GM19043 (cell line): ENCODE results near the gene AP4B1.

Source experiments
- ATAC-seq: cut with Tn5 transposase; IDR thresholded peaks from one replicate; pipeline ENCODE4 v1.9.1; 2021; ENCODE audit warnings: low read depth; ENCODE audit not compliant: unreplicated experiment

AP4B1 gene

DNA sequence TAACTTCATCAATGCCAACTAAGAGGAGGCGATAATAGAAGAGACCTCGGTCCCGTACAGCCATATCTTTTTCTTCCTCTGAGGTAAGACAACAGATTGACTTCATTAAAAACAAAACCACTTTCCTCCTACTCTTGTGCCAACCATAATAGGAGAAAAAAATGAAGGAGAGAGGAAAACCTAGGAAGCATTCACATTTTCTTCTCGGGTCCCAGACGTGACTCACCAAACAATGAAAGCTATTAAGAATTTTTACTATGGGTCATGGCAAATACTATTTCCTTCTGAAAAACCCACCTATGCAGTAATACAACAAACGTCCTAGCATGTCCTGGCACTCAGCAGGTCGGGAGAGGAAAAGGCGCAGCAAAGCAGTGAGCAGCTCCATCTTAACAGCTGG, 8.6 kb downstream of the AP4B1 start:
- no peak for ATAC-seq

DNA sequence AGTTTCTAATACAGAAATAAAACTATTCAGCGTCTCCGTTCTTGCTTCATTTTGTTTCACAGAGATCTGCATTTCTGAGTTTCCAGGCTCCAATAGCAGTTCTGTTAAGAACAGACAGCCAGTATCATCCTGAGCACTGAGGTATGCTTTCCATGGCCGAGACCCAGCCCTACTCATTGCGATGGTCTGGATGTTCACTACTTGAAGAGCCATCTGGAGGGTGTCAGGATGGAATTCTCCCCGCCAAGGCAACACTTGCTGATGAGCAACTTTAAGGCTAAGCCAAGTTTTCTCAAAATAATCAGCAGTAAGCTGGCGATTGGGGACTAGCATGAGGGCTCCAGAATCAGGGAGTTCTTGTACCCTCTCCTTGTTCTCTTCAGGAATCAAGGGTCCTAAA, 9.5 kb downstream of the AP4B1 start:
- ATAC-seq, result no peak

DNA sequence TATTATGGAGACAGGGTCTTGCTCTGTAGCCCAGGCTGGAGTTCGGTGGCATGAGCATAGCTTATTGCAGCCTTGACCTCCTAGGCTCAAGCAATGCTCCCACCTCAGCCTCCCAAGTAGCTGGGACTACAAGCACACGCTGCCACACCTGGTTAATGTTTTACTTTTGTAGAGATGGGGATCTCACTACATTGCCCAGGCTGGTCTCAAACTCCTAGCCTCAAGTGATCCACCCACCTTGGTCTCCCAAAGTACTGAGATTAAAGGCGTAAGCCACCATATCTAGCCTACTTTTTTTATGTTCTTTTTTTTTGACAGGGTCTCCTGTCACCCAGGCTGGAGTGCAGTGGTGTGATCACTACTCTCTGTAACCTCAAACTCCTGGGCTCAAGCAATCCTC, 11.3 kb downstream of the AP4B1 start:
- ATAC-seq, result no peak

DNA sequence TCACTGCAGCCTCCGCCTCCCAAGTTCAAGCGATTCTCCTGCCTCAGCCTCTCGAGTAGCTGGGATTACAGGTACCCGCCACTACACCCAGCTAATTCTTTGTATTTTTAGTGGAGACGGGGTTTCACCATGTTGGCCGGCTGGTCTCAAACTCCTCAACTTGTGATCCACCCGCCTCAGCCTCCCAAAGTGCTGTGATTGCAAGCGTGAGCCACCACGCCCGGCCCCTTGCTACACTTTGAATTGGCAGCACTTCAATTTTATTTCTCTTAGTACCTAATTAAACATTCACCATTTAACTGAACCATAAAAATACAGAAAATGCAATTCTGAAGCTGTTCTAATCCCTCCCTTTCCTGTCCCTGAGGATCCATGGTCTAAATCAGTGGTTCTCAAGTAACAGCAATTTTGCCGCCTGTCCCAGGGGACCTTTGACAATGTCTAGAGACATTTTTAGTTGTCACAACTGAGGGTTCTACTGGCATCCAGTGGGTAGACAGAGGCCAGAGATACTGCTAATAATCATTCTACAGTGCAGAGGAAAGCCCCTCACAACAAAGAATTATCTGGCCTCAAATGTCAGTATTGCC, 12.9 kb downstream of the AP4B1 start:
- no peak for ATAC-seq

DNA sequence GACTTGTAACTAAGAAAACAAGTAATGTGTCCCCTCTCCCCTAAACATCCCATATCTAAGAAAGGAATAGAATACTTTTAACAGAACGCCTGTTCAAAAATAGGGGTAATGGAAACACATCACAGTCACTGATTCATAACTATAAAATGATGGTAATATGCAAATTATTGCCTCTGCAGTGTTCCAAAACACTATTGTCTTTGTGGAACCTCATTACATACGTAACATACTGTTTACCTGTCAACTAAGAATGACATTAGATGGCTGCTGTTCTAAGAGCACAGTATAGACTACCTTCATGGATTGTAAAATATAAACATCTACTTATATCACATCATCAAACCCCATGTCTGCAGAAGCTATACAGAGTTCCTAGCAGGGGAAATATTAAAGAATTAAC, 13.8 kb downstream of the AP4B1 start:
- no peak for ATAC-seq

DNA sequence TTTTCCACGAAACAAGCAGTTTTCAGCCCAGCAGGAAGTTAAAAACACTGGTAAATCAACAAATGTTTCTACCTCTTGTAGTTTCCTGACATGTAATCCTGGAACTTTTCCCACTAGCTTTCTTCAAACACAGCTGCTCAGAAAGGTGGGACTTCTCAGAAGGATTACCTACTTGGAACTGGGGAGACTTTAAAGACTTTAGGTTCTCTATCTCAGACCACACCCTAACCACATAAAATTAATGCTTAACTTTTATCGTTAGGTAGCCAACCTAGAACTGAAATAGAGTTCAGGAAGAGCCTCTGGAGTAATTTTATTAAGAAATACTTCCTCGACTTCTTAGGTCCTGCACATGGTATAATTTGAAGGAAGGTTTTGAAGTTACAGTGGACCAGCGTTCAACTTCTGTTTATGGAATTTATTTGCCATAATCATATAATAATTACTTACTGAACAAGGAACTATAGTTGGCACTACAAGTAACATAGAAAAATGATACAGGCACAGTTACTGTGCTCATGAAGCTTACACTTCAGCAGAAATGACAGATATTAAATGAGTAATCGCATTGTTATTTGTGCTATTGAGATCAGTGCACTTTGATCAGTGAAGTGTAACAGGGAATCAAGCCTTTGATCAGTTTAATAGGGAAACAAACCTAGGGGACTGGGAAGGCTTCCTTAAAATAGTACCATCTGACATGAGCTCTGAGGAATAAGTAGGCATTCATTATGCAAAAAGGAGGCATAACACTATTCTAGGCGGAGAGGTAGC, 17.0 kb downstream of the AP4B1 start, which contains the start of gene BCL2L15:
TSS of gene BCL2L15 (minus strand) at position 180 of the 774 bp plus-strand sequence. CDS start 206 bp downstream, outside the sequence.
- ATAC-seq, result no peak

DNA sequence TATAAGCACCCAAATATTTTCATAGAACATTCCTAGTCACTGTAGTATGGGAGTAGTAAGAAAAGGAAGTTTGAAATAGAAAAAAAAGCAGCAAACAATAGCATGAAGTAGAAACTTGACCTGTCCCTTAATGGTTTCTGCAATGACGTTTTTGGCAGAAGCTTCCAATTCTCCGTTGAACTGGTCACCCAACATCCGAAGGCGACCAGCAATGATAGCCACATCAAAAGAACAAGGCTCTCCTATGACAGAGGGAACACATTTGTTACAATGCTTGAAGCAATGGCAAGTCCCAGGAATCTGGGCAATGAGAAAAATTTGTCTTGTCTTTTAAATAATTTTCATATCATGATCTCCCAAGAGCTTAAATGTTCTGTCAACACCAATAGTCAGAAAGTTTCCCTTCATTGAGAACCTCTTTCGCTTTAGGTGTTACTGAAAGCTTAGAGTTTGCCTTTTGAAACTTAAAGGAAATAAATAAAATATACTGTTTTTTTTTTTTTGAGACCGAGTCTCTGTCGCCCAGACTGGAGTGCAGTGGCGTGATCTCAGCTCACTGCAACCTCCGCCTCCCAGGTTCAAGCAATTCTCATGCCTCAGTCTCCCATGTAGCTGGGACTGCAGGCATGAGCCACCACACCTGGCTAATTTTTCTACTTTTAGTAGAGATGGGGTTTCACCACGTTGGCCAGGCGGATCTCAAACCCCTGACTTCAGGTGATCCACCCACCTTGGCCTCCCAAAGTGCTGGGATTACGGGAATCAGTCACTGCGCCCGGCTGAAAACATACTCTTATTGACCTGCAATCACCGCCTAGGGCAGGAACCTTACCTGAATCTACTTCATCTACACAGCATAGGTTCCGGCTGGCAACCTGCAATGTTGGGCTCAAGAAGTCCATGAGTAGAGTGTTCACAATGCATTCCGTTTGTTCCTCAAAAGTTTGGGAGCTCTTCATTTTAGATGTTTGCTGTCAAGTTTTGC, 17.9 kb downstream of the AP4B1 start:
- no peak for ATAC-seq

DNA sequence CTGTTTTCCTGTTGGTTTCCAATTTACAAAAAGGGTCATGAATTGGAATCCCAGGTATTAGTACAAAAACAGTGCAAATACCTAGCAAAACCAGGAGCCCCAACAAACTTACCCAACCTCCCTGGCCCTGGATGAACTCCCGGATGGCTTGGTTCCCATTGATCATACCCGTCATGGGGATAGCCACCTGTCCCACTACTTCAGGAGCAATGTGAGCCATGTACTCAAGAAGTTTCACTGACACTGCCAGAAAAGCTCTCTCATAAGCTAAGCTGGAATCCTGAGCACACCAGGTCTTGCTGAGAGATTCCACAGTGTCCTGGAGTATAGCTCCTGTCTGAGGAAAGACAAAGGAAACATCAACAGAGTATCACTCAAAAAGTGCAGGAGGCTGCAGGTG, 22.9 kb downstream of the AP4B1 start:
- no peak for ATAC-seq

DNA sequence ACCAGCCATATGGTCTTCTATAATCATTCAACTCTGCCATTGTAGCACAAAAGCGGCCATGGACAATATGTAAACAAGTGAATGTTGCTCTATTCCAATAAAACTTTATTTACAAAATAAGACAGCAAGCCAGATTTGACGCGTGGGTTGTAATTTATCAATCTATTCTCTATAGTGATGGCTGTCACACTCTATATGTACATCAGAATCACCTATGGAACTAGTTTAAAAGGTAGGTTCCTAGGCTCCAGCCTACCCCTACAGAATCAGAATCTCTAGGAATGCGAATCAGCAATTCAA, 24.9 kb downstream of the AP4B1 start:
- no peak for ATAC-seq

DNA sequence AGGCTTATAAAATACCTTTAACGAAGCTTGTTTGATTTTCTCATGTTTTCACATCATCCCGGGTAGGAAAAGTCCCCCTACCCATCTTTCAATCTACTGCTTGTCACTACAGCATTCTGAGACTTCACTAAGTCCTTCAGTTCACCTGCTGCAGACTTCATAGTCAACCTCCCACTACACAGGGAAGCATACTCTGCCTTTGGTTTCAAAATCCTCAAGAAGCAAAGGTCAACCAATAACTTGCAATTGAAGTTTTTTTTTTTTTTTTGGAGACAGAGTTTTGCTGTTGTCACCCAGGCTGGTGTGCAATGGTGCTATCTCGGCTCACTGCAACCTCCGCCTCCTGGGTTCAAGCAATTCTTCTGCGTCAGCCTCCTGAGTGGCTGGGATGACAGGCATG, 28.4 kb downstream of the AP4B1 start:
- no peak for ATAC-seq

DNA sequence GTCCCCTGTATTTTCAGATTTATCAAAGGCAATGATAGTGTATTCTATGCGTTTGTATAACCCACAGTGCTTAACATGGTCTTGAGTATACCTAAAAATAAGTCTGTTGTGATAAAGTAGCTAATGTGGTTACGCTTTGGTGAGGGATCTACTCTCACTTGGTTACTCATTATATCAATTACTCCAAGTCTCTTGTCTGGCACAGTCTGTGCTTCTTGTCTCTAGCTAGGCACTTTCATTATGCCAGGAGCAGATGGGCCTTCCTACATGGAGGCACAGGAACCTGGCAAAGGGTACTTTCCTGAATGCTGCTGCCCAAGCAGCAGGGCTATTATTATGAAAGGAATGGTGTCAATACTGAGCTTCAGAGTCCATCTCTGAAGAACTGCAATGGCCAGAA, 28.9 kb downstream of the AP4B1 start:
- peak; percentile 58 for ATAC-seq

DNA sequence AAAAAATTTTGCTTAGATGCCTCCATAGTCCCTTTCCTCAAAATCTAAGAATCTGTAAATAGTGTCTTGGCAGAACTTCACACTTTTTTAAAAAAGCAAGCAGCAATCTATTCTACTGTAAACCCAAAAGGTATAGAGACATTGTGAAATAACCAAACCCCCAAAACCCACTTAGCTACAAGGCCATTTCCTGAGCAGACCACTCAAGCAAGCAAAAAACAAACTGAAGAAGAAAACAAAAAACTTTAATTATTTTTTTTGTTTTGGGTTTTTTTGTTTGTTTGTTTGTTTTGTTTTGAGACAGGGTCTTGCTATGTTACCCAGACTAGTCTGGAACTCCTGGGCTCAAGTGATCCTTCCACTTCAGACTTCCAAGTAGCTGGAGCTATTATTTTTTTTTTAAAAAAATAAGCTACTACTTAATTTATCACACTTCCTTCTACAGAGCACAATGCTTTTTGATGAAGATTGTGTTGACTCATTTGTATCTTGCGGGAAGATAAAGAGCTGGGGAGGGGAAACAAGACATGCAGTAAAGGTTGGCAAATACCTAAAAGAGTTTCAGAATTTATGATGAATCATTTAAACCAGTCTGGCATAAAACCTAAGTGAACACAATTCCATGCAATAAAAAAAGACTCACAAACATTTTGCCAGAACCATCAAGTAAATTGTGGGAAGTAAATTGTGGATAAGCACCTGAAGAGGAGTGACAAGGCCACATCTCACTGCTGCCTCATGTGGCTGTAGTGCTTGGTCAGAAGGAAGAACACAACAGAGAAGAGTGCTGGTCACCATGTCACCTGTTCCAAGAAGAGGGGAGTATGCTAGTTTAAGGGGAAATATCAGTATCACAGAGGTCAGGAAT, 30.4 kb downstream of the AP4B1 start:
- ATAC-seq, result no peak

DNA sequence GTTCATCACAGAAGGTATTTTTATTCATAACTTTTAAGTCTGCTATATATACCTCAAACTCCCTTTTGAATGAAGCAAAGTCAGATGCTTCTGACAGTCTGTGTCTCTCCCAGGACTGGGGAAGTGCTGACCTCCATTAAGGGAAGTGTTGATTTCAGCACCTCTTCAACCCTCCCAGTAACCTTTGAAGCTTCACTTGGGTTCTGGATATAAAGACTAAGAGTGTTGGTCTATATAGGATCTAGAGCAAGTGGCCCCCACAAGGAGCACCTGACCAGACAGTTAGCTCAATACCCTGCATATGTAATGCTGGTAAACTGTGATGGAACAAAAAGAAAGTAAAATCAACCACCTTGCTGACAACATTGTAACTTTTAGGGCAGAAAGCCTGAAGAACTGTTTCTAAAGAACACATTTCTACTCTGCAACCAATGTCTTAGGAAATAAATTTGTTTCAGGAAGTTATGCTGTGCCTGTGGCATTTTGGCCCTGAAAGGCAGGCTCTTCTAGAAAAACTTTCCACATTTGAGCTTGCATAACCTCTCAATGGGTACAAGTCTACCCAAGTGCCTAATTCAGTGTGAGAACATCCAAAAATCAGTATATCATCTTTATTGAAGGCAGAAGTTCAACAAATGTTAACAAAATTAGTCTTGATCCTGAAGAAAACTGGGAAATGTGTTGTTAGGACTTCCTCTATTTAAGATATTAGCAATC, 32.2 kb downstream of the AP4B1 start:
- no peak for ATAC-seq

DNA sequence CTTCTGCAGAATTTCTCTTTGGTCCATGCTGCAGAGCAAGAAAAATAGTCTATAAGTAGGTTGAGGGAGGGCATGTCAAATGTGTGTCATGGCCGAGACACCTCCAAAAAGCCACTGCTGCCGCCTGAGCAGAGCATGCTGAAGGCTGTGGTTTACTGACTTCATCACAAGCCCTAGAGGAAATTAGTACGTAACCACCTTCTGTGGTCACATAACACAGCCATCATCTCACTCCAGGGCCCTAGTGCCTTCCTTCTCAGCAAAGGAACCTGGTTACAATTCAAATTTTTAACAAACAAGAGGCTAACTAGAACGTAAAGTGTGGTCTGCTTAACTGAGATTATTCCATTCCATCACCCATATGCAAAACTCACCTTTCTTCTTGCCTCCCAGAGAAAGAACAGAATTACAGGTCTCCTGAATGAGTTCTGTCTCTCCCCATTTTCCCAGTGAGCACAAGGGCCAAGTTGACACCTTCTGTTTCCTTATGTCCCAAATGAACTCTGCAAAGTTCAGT, 32.9 kb downstream of the AP4B1 start, which contains the start of gene PTPN22:
TSS of gene PTPN22 (minus strand) at position 116 of the 517 bp plus-strand sequence.
- ATAC-seq, result peak; percentile 85

DNA sequence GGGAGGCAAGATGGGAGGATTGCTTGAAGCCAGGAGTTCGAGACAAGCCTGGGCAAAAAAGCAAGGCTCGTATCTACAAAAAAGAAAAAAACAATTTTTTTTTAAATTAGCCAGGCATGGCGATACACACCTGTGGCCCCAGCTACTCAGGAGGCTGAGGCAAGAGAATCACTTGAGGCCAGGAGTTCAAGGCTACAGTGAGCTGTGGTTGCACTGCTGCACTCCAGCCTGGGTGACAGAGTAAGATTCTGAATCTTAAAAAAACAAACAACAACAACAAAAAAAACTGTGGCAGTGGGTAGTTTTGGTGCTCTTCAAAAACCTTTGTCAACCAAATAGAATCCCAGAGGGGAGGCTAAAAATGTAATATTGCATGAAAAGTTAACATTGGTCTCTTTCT, 33.8 kb downstream of the AP4B1 start:
- no peak for ATAC-seq

DNA sequence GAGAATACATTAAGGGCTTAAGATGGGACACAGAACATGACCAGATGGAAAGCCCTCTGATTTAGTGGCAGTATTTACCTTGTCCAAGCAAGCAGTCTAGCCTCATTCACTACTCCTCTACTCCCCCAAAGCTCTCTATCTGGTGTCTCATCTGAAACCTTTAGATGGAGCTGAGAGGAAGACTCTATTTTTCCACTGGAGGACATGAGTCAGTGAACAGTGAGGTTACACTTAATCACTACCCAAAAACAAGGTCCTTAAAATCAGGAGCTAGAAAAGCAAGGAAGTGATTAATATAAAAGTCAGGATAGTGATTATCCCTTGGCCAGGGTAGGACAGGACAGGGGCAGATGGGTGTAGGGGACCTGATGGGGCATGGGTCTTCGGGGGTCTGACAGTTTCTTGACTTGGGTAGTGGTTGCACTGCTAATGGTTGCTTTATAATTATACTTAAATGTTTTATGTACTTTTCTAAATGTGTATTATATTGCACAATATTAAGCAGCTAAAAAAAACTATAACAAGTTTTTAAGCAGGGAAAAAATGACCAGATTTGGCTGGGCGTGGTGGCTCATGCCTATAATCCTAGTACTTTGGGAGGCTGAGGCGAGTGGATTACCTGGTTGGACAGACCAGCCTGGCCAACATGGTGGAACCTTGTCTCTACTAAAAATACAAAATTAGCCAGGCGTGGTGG, 36.1 kb downstream of the AP4B1 start:
- no peak for ATAC-seq

DNA sequence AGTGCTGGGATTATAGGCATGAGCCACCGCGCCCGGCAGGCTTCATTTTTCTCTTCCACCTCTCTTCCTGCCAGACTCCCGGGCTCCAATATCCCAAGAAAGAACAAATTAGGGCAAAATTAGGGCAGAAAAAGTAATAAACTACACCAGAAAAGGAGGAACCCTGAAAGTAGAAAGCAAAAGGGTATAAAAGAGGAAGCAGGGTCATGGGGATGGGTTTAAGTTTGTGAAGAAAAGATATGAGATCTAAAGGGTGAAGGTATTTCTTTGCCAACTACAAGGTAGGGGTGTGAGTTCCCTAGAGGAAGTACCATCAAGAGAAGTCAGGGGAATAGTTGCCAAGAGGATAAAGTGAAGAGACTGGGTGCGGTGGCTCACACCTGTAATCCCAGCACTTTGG, 43.0 kb downstream of the AP4B1 start:
- ATAC-seq, result no peak

DNA sequence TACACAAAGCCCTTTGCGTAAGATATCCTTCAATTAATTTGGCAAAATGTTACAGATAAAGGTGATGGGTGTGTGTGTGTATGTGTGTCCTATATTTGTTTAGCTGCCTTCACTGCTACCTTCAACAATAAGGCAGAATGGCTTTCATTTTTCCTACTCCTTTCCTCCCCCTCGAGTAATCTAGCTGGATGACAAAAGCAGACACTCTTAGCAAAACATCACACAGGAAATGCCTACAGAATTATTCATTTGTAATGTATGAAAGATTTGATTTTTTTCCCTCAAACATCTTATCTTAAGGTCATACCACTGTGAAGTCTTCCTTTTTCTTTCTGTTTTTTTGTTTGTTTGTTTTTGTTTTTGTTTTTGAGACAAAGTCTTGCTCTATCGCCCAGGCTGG, 43.7 kb downstream of the AP4B1 start:
- no peak for ATAC-seq
